DOHH2 (cell line): ENCODE results near the gene ANP32A.
A peak's percentile ranks its signal among the peaks of the same experiment; 100 is the strongest.

Source experiments
- H3F3A ChIP-seq: fragments of 200-600 bp; sonication (generic), shearing (Covaris generic); 2 replicates; pipeline ENCODE4 v1.6.0; 2016; ENCODE audit warnings: antibody characterized with exemption, mild to moderate bottlenecking; ENCODE audit not compliant: control insufficient read depth, insufficient read depth
- H3K27ac ChIP-seq: fragments of 200-600 bp; sonication (generic); 2 replicates; pipeline ENCODE4 v1.5.1; 2014; ENCODE audit warnings: low read depth, mild to moderate bottlenecking, low read length, moderate library complexity
- H3K27me3 ChIP-seq: fragments of 200-600 bp; sonication (generic); 2 replicates; pipeline ENCODE4 v1.6.1; 2014; ENCODE audit warnings: mild to moderate bottlenecking, low read length, mixed read lengths; ENCODE audit not compliant: control insufficient read depth
- H3K36me3 ChIP-seq: fragments of 200-600 bp; sonication (generic); 2 replicates; pipeline ENCODE4 v1.6.1; 2014; ENCODE audit warnings: mild to moderate bottlenecking, low read length, moderate library complexity, mixed read lengths; ENCODE audit not compliant: control insufficient read depth
- H3K4me1 ChIP-seq: fragments of 200-600 bp; sonication (generic); 2 replicates; pipeline ENCODE4 v1.6.1; 2014; ENCODE audit warnings: mild to moderate bottlenecking, low read length, mixed read lengths; ENCODE audit not compliant: control insufficient read depth
- H3K4me2 ChIP-seq: fragments of 200-600 bp; sonication (generic); 2 replicates; pipeline ENCODE4 v1.6.0; 2014; ENCODE audit warnings: mild to moderate bottlenecking, low read length, moderate library complexity
- H3K4me3 ChIP-seq: fragments of 200-600 bp; sonication (generic); 2 replicates; pipeline ENCODE4 v1.5.1; 2014; ENCODE audit warnings: mild to moderate bottlenecking, low read length, mixed read lengths
- H3K79me2 ChIP-seq: fragments of 200-600 bp; sonication (generic); 2 replicates; pipeline ENCODE4 v1.6.1; 2014; ENCODE audit warnings: mild to moderate bottlenecking, low read length, mixed read lengths; ENCODE audit not compliant: control insufficient read depth
- H3K9me2 ChIP-seq: fragments of 200-600 bp; sonication (generic); replicated peaks from 2 replicates; pipeline ENCODE4 v1.6.1; 2014; ENCODE audit warnings: mild to moderate bottlenecking, low read length, mixed read lengths; ENCODE audit not compliant: control insufficient read depth
- H3K9me3 ChIP-seq: fragments of 200-600 bp; sonication (generic); 2 replicates; pipeline ENCODE4 v1.6.1; 2014; ENCODE audit warnings: antibody characterized with exemption, low read length, mixed read lengths; ENCODE audit not compliant: control insufficient read depth, insufficient read depth
- H4K20me1 ChIP-seq: fragments of 200-600 bp; sonication (generic); 2 replicates; pipeline ENCODE4 v1.6.0; 2014; ENCODE audit warnings: low read depth, mild to moderate bottlenecking, antibody characterized with exemption, low read length, moderate library complexity; ENCODE audit not compliant: control insufficient read depth, insufficient read depth
- EZH2phosphoT487 ChIP-seq: fragments of 200-600 bp; sonication (generic); IDR thresholded peaks from 2 replicates; pipeline ENCODE4 v1.6.1; 2017; ENCODE audit warnings: borderline replicate concordance, mild to moderate bottlenecking, antibody characterized with exemption, low read length, moderate library complexity, mixed read lengths
- TF ChIP-seq, protein P1 (sequence below): fragments of 200-600 bp; sonication (generic); IDR thresholded peaks from one replicate; pipeline ENCODE4 v1.5.1; 2014; ENCODE audit warnings: antibody characterized with exemption, mild to moderate bottlenecking, low read depth, low read length; ENCODE audit not compliant: poor library complexity, severe bottlenecking

The ANP32A gene

GRCh38 chr15:68842958-68843357 is 22.3 kb upstream of the ANP32A start:
- peaks cover 48% of the 10 kb centered on the region for H3K4me1 ChIP-seq
- peaks cover 8% of the 10 kb centered on the region for H3F3A ChIP-seq
- no peak overlapping the region for H3K27ac ChIP-seq
- no peaks in the 10 kb centered on the region for H3K36me3 ChIP-seq
- H3K27me3 ChIP-seq = no peaks in the 10 kb centered on the region
- no peaks in the 10 kb centered on the region for H3K9me3 ChIP-seq
- no peaks in the 10 kb centered on the region for H4K20me1 ChIP-seq
- no peaks in the 10 kb centered on the region for H3K9me2 ChIP-seq
- H3K79me2 ChIP-seq = no peaks in the 10 kb centered on the region
- H3K4me3 ChIP-seq = peak overlapping the region; percentile 74
- TF ChIP-seq EZH2phosphoT487 = no peak
- TF ChIP-seq, protein P1, sequence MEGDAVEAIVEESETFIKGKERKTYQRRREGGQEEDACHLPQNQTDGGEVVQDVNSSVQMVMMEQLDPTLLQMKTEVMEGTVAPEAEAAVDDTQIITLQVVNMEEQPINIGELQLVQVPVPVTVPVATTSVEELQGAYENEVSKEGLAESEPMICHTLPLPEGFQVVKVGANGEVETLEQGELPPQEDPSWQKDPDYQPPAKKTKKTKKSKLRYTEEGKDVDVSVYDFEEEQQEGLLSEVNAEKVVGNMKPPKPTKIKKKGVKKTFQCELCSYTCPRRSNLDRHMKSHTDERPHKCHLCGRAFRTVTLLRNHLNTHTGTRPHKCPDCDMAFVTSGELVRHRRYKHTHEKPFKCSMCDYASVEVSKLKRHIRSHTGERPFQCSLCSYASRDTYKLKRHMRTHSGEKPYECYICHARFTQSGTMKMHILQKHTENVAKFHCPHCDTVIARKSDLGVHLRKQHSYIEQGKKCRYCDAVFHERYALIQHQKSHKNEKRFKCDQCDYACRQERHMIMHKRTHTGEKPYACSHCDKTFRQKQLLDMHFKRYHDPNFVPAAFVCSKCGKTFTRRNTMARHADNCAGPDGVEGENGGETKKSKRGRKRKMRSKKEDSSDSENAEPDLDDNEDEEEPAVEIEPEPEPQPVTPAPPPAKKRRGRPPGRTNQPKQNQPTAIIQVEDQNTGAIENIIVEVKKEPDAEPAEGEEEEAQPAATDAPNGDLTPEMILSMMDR = no peak
- peak overlapping the region; percentile 86 for H3K4me2 ChIP-seq

DNA sequence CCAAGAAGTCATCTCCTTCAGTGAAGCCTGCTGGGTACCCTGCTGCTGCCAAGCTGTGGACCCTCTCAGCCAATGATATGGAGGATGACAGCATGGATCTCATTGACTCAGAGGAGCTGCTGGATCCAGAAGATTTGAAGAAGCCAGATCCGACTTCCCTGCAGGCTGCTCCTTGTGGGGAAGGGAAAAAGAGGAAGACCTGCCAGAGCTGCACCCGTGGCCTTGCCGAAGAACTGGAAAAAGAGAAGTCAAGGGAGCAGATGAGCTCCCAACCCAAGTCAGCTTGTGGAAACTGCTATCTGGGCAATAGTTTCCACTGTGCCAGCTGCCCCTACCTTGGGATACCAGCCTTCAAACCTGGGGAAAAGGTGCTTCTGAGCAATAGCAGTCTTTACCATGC is 13.7 kb upstream of the ANP32A start:
- Histone ChIP-seq H3K4me3 (no peak overlapping the region), H3K9me2 (no peaks in the 10 kb centered on the region), H3K36me3 (no peaks in the 10 kb centered on the region), H4K20me1 (no peaks in the 10 kb centered on the region), H3K27me3 (no peaks in the 10 kb centered on the region), H3K4me1 (peaks cover 16% of the 10 kb centered on the region), H3K4me2 (peak overlapping the region; percentile 32), H3K79me2 (no peaks in the 10 kb centered on the region), H3F3A (no peaks in the 10 kb centered on the region), H3K27ac (0 out of 2 replicates have a peak overlapping the region, but pooled peaks have one; percentile 4), H3K9me3 (peaks cover 4% of the 10 kb centered on the region)
- TF ChIP-seq, protein P1 = no peak
- TF ChIP-seq EZH2phosphoT487 = no peak

DNA sequence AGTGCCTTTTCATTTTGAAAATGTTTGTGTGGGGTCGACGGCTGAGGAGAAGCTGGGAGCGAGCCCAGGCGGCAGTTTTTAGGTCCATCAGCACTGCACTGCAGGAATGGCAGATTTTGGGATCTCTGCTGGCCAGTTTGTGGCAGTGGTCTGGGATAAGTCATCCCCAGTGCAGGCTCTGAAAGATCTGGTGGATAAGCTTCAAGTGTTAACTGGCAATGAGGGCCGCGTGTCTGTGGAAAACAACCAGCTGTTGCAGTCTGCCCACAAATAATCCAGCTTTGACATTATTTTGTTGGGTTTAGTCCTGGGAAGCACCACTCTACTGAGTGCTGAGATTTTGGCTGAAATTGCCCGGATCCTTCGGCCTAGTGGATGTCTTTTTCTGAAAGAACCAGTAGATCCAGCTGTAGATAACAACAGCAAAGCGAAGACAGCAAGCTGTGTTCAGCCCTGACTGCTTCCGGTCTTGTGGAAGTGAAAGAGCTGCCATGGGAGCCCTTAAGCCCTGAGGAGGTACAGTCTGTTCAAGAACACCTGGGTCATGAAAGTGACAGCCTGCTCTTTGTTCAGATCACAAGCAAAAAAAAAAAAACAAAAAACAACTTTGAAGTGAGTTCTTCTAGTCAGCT is 13.1 kb upstream of the ANP32A start:
- 0 out of 2 replicates have a peak overlapping the region, but pooled peaks have one; percentile 4 for H3K27ac ChIP-seq
- H3K4me2 ChIP-seq = peak overlapping the region; percentile 32
- H3K4me1 ChIP-seq = peaks cover 21% of the 10 kb centered on the region
- H3K36me3 ChIP-seq = no peaks in the 10 kb centered on the region
- H3K79me2 ChIP-seq = no peaks in the 10 kb centered on the region
- H3K4me3 ChIP-seq = no peak overlapping the region
- no peaks in the 10 kb centered on the region for H3K27me3 ChIP-seq
- no peak for TF ChIP-seq EZH2phosphoT487
- TF ChIP-seq, protein P1 = no peak
- no peaks in the 10 kb centered on the region for H3K9me2 ChIP-seq
- no peaks in the 10 kb centered on the region for H3F3A ChIP-seq
- H3K9me3 ChIP-seq = peaks cover 4% of the 10 kb centered on the region
- no peaks in the 10 kb centered on the region for H4K20me1 ChIP-seq
